GM23338 (cell line): ENCODE results near the gene YIPF6. TPM values are rescaled to one million over a fixed set of nuclear protein-coding genes. Genes with fewer than 3 reads are reported as not detected.

ENCODE experiments used
- ATAC-seq: fragments of 200-7000 bp; cut with Tn5 transposase; 3 replicates; pipeline ENCODE4 v1.9.1; 2020
- DNase-seq: peaks from one replicate; pipeline ENCODE4 v3.0.0-alpha.2; 2015; ENCODE audit warnings: low spot score
- H2AFZ ChIP-seq: fragments of 200-600 bp; sonication (generic); 2 replicates; pipeline ENCODE4 v1.8.0; 2016; ENCODE audit warnings: antibody characterized with exemption, mild to moderate bottlenecking, moderate library complexity
- H3F3A ChIP-seq: fragments of 200-600 bp; sonication (generic); replicated peaks from 2 replicates; pipeline ENCODE4 v1.8.0; 2017; ENCODE audit warnings: antibody characterized with exemption, mixed run types, low read depth
- H3K27ac ChIP-seq: fragments of 200-600 bp; sonication (generic); 2 replicates; pipeline ENCODE4 v1.6.1; 2016; ENCODE audit warnings: low read depth
- H3K27me3 ChIP-seq: fragments of 200-600 bp; sonication (generic); 2 replicates; pipeline ENCODE4 v1.8.0; 2016; ENCODE audit warnings: mild to moderate bottlenecking, mixed run types, moderate library complexity; ENCODE audit not compliant: insufficient read depth
- H3K36me3 ChIP-seq: fragments of 200-600 bp; sonication (generic); 2 replicates; pipeline ENCODE4 v1.8.0; 2016; ENCODE audit warnings: mild to moderate bottlenecking; ENCODE audit not compliant: insufficient read depth
- H3K4me1 ChIP-seq: fragments of 200-600 bp; sonication (generic); 2 replicates; pipeline ENCODE4 v1.8.0; 2016; ENCODE audit warnings: mild to moderate bottlenecking, moderate library complexity; ENCODE audit not compliant: insufficient read depth
- H3K4me2 ChIP-seq: fragments of 200-600 bp; sonication (generic); 2 replicates; pipeline ENCODE4 v1.7.1; 2017; ENCODE audit warnings: mixed run types
- H3K4me3 ChIP-seq: fragments of 200-600 bp; sonication (generic); 2 replicates; pipeline ENCODE4 v1.6.1; 2016; ENCODE audit warnings: mixed run types
- H3K79me2 ChIP-seq: fragments of 200-600 bp; sonication (generic); replicated peaks from 2 replicates; pipeline ENCODE4 v1.8.0; 2017; ENCODE audit warnings: mild to moderate bottlenecking; ENCODE audit not compliant: insufficient read depth
- H3K9me2 ChIP-seq: fragments of 200-600 bp; sonication (generic); 2 replicates; pipeline ENCODE4 v1.8.0; 2017; ENCODE audit not compliant: insufficient read depth
- H4K20me1 ChIP-seq: fragments of 200-600 bp; sonication (generic); replicated peaks from 2 replicates; pipeline ENCODE4 v1.8.0; 2017; ENCODE audit warnings: mild to moderate bottlenecking; ENCODE audit not compliant: insufficient read depth
- H3K27ac Mint-ChIP-seq: 2 replicates; pipeline ENCODE4 v1.8.0; 2020; ENCODE audit warnings: inconsistent platforms, mild to moderate bottlenecking, moderate library complexity, mixed read lengths
- H3K27me3 Mint-ChIP-seq: 3 replicates; pipeline ENCODE4 v1.8.0; 2022; ENCODE audit warnings: low read depth, mild to moderate bottlenecking, moderate library complexity, mixed read lengths, inconsistent platforms; ENCODE audit not compliant: insufficient read depth, poor library complexity
- H3K36me3 Mint-ChIP-seq: 3 replicates; pipeline ENCODE4 v1.8.0; 2021; ENCODE audit warnings: low read depth, mild to moderate bottlenecking, inconsistent platforms, moderate library complexity, mixed read lengths
- H3K4me1 Mint-ChIP-seq: 3 replicates; pipeline ENCODE4 v1.8.0; 2020; ENCODE audit warnings: mild to moderate bottlenecking, inconsistent platforms, mixed read lengths
- H3K4me3 Mint-ChIP-seq: 3 replicates; pipeline ENCODE4 v1.8.0; 2021; ENCODE audit warnings: moderate library complexity, mild to moderate bottlenecking, inconsistent platforms, mixed read lengths
- H3K9me3 Mint-ChIP-seq: 3 replicates; pipeline ENCODE4 v1.8.0; 2020; ENCODE audit warnings: moderate library complexity, mild to moderate bottlenecking, inconsistent platforms, mixed read lengths
- CREB1 ChIP-seq: fragments of 250-450 bp; sonication (Bioruptor Pico); IDR thresholded peaks from 2 replicates; pipeline ENCODE4 v1.5.0; 2020; ENCODE audit warnings: low read depth, mild to moderate bottlenecking, moderate library complexity
- ETS1 ChIP-seq: IDR thresholded peaks from 2 replicates; pipeline ENCODE4 v1.6.1; 2016; ENCODE audit warnings: antibody characterized with exemption
- EZH2phosphoT487 ChIP-seq: fragments of 200-600 bp; sonication (generic); IDR thresholded peaks from one replicate; pipeline ENCODE4 v1.8.1; 2018; ENCODE audit warnings: antibody characterized with exemption; ENCODE audit not compliant: unreplicated experiment
- JUNB ChIP-seq: IDR thresholded peaks from one replicate; pipeline ENCODE4 v1.6.1; 2016; ENCODE audit warnings: antibody characterized with exemption; ENCODE audit not compliant: unreplicated experiment
- NANOG ChIP-seq: IDR thresholded peaks from 2 replicates; pipeline ENCODE4 v1.6.1; 2016; ENCODE audit warnings: antibody characterized with exemption, borderline replicate concordance
- POLR2AphosphoS5 ChIP-seq: IDR thresholded peaks from 2 replicates; pipeline ENCODE4 v1.6.1; 2016; ENCODE audit warnings: antibody characterized with exemption, low read depth
- STAT1 ChIP-seq: IDR thresholded peaks from one replicate; pipeline ENCODE4 v1.6.1; 2016; ENCODE audit warnings: antibody characterized with exemption; ENCODE audit not compliant: unreplicated experiment
- ZNF331 ChIP-seq: fragments of 250-450 bp; sonication (Bioruptor Pico); IDR thresholded peaks from 2 replicates; pipeline ENCODE4 v1.5.0; 2020; ENCODE audit warnings: low read depth, mild to moderate bottlenecking, moderate library complexity
- ZNF462 ChIP-seq: fragments of 250-450 bp; sonication (Bioruptor Pico); IDR thresholded peaks from 2 replicates; pipeline ENCODE4 v1.5.0; 2020; ENCODE audit warnings: mild to moderate bottlenecking, moderate library complexity
- polyA plus RNA-seq: library from polyadenylated mRNA; unstranded; fragments of >200 nt; fragmentation: Nextera tagmentation; extraction: Ambion mirVana; gene quantifications from 2 replicates; pipeline ENCODE4 v1.2.1, GENCODE V29; 2016
- total RNA-seq: library from RNA; depleted of rRNA; stranded (reverse); fragments of >200 nt; shearing (Covaris generic); gene quantifications from 2 replicates; pipeline ENCODE4 v1.2.3, GENCODE V29; 2014
- TF ChIP-seq, protein P1 (sequence below): IDR thresholded peaks from one replicate; pipeline ENCODE4 v1.6.1; 2018; ENCODE audit warnings: antibody characterized with exemption; ENCODE audit not compliant: unreplicated experiment
- TF ChIP-seq, protein P2 (sequence below), 2 experiments: fragments of 200-600 bp in 1 of 2; sonication (generic) in 1 of 2; conservative IDR thresholded peaks; 2 replicates each; pipeline versions ENCODE4 v1.5.1 to v1.6.1; 2016 to 2017; ENCODE audit warnings: antibody characterized with exemption in 2 of 2, low read depth in 2 of 2, mild to moderate bottlenecking in 2 of 2, moderate library complexity in 1 of 2

The YIPF6 gene
- total and polyA plus RNA-seq, 2 experiments from 2014 or later: 37.1 to 40.5 TPM

GRCh38 chrX:68536429-68536828, 37.6 kb downstream of the YIPF6 start:
- peaks cover under 1% of the 10 kb centered on the region; the same call in 1 of the 3 replicates for H3K9me3 Mint-ChIP-seq
- no peaks in the 10 kb centered on the region for H3K4me1 ChIP-seq
- H3K27ac Mint-ChIP-seq: no peak overlapping the region
- H3K36me3 ChIP-seq: peaks cover 8% of the 10 kb centered on the region; the same call in 1 of the 2 replicates
- no peaks in the 10 kb centered on the region for H3K27me3 ChIP-seq
- H3K36me3 Mint-ChIP-seq: peaks cover 12% of the 10 kb centered on the region; the same call in 1 of the 3 replicates
- ATAC-seq (no peak), DNase-seq (no peak)
- H3K4me3 Mint-ChIP-seq: no peak overlapping the region
- H3K79me2 ChIP-seq: no peaks in the 10 kb centered on the region
- H2AFZ ChIP-seq: no peak overlapping the region
- no peak overlapping the region for H3K4me3 ChIP-seq
- H4K20me1 ChIP-seq: no peaks in the 10 kb centered on the region
- H3K4me1 Mint-ChIP-seq: no peaks in the 10 kb centered on the region
- H3F3A ChIP-seq: no peaks in the 10 kb centered on the region
- no peaks in the 10 kb centered on the region for H3K9me2 ChIP-seq
- TF ChIP-seq STAT1 (no peak), ZNF462 (CRISPR knock-in tag) (no peak), POLR2AphosphoS5 (no peak), JUNB (no peak), ETS1 (no peak), NANOG (no peak), CREB1 (no peak), EZH2phosphoT487 (no peak), ZNF331 (CRISPR knock-in tag) (no peak)
- TF ChIP-seq, protein P1, sequence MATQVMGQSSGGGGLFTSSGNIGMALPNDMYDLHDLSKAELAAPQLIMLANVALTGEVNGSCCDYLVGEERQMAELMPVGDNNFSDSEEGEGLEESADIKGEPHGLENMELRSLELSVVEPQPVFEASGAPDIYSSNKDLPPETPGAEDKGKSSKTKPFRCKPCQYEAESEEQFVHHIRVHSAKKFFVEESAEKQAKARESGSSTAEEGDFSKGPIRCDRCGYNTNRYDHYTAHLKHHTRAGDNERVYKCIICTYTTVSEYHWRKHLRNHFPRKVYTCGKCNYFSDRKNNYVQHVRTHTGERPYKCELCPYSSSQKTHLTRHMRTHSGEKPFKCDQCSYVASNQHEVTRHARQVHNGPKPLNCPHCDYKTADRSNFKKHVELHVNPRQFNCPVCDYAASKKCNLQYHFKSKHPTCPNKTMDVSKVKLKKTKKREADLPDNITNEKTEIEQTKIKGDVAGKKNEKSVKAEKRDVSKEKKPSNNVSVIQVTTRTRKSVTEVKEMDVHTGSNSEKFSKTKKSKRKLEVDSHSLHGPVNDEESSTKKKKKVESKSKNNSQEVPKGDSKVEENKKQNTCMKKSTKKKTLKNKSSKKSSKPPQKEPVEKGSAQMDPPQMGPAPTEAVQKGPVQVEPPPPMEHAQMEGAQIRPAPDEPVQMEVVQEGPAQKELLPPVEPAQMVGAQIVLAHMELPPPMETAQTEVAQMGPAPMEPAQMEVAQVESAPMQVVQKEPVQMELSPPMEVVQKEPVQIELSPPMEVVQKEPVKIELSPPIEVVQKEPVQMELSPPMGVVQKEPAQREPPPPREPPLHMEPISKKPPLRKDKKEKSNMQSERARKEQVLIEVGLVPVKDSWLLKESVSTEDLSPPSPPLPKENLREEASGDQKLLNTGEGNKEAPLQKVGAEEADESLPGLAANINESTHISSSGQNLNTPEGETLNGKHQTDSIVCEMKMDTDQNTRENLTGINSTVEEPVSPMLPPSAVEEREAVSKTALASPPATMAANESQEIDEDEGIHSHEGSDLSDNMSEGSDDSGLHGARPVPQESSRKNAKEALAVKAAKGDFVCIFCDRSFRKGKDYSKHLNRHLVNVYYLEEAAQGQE: no peak
- TF ChIP-seq, protein P2, sequence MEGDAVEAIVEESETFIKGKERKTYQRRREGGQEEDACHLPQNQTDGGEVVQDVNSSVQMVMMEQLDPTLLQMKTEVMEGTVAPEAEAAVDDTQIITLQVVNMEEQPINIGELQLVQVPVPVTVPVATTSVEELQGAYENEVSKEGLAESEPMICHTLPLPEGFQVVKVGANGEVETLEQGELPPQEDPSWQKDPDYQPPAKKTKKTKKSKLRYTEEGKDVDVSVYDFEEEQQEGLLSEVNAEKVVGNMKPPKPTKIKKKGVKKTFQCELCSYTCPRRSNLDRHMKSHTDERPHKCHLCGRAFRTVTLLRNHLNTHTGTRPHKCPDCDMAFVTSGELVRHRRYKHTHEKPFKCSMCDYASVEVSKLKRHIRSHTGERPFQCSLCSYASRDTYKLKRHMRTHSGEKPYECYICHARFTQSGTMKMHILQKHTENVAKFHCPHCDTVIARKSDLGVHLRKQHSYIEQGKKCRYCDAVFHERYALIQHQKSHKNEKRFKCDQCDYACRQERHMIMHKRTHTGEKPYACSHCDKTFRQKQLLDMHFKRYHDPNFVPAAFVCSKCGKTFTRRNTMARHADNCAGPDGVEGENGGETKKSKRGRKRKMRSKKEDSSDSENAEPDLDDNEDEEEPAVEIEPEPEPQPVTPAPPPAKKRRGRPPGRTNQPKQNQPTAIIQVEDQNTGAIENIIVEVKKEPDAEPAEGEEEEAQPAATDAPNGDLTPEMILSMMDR (conservative IDR thresholded peaks at IDR 0.05; ENCODE audit: low read depth in 2 of 2): no peak
- H3K27ac ChIP-seq: no peak overlapping the region
- no peaks in the 10 kb centered on the region for H3K27me3 Mint-ChIP-seq
- H3K4me2 ChIP-seq: no peak overlapping the region
